Measurements from ENCODE around the gene NOL9. TPM values are rescaled to one million over a fixed set of nuclear protein-coding genes. Genes with fewer than 3 reads are reported as not detected.

The NOL9 gene
- total RNA-seq, 4 donors from 2014 or later, result 13.1 to 35.9 (median 23.3) TPM

DNA sequence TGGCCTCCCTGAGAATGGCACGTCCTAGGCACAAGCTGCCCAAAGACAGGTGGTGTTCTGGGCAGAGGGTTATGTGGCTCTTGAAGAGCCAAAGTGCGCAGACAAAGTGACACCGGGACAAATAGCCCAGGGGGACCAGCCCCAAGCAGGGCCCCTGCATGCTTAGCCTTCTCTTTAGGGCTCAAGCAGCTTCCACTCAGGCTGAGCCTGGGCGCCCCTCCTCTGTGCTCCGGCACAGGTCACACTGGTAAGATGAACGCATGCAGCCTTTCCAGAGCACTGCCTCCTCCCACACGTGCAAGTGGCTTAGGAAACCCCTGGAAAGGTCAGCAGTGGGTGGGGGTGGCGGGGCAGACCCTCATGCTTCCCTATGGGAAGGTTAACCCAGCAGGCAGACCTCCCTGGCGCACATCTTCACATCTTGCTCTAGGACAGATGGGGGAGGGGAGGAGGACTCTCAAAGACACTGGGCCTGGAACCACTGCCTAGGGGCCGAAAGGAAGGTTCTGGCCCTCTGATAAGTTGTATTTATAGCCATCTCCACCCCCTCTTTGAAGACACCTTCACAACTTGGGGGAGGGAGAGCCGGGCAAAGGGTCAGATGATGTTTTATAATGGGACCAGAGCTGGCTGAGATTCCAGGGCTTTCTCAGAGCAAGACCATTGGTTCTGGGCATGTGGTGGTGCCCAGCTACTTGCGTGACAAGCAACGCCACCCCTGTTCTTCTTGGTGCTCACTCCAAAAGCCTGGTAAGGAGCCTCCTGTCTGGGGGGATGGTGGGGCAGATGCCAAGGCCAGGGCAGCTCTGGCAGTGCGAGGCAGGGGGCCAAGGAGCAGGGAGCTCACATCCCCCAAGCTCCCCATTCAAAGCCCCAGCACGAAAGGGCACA lies 42.8 kb upstream of the NOL9 start:
- 75 to 80% methylated on average over 14 to 15 of the region's 15 CpGs for WGBS, 2 donors
- H3K4me3 ChIP-seq (ENCODE audit: low read depth, poor library complexity, severe bottlenecking), result no peak overlapping the region
- TF ChIP-seq, protein P1, sequence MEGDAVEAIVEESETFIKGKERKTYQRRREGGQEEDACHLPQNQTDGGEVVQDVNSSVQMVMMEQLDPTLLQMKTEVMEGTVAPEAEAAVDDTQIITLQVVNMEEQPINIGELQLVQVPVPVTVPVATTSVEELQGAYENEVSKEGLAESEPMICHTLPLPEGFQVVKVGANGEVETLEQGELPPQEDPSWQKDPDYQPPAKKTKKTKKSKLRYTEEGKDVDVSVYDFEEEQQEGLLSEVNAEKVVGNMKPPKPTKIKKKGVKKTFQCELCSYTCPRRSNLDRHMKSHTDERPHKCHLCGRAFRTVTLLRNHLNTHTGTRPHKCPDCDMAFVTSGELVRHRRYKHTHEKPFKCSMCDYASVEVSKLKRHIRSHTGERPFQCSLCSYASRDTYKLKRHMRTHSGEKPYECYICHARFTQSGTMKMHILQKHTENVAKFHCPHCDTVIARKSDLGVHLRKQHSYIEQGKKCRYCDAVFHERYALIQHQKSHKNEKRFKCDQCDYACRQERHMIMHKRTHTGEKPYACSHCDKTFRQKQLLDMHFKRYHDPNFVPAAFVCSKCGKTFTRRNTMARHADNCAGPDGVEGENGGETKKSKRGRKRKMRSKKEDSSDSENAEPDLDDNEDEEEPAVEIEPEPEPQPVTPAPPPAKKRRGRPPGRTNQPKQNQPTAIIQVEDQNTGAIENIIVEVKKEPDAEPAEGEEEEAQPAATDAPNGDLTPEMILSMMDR (IDR thresholded peaks at IDR 0.05), result no peak
- TF ChIP-seq POLR2A (IDR thresholded peaks at IDR 0.05), result no peak
- DNase-seq (ENCODE audit: low spot score in 2 of 2), result no peak
- intact Hi-C loops (cut with DNase I; ENCODE audit: low total_unique reads), result no loop called here

- 52 to 54% methylated on average over 7 of the region's 7 CpGs for WGBS, 2 donors
- DNase-seq (ENCODE audit: low spot score in 2 of 2), result no peak
- intact Hi-C loops (cut with DNase I; ENCODE audit: low total_unique reads), result no loop called here
- TF ChIP-seq POLR2A (IDR thresholded peaks at IDR 0.05), result no peak
- no peak overlapping the region for H3K4me3 ChIP-seq (ENCODE audit: low read depth, poor library complexity, severe bottlenecking)
Measured at GRCh38 chr1:6596351-6596750, 42.0 kb upstream of the NOL9 start.

- no peak for DNase-seq (ENCODE audit: low spot score in 2 of 2)
- intact Hi-C loops (cut with DNase I; ENCODE audit: low total_unique reads), result no loop called here
- TF ChIP-seq, protein P1 (IDR thresholded peaks at IDR 0.05), result no peak
- TF ChIP-seq POLR2A (IDR thresholded peaks at IDR 0.05), result no peak
- 85 to 89% methylated on average over 11 of the region's 11 CpGs for WGBS, 2 donors
- H3K4me3 ChIP-seq (ENCODE audit: low read depth, poor library complexity, severe bottlenecking), result no peak overlapping the region
Measured at GRCh38 chr1:6594977-6595740, 40.8 kb upstream of the NOL9 start.

- DNase-seq (ENCODE audit: low spot score in 2 of 2), result no peak
- intact Hi-C loops (cut with DNase I; ENCODE audit: low total_unique reads), result no loop called here
- no peak overlapping the region for H3K4me3 ChIP-seq (ENCODE audit: low read depth, poor library complexity, severe bottlenecking)
- 93 to 94% methylated on average over 15 of the region's 15 CpGs for WGBS, 2 donors
- TF ChIP-seq POLR2A (IDR thresholded peaks at IDR 0.05), result no peak
- TF ChIP-seq, protein P1 (IDR thresholded peaks at IDR 0.05), result no peak
Measured at GRCh38 chr1:6593810-6594209, 39.5 kb upstream of the NOL9 start.

- no peak overlapping the region for H3K4me3 ChIP-seq (ENCODE audit: low read depth, poor library complexity, severe bottlenecking)
- intact Hi-C loops (cut with DNase I; ENCODE audit: low total_unique reads), result no loop called here
- DNase-seq (ENCODE audit: low spot score in 2 of 2), result no peak
- WGBS, 2 donors, result 83 to 88% methylated on average over 27 to 38 of the region's 38 CpGs
- no peak for TF ChIP-seq POLR2A (IDR thresholded peaks at IDR 0.05)
- TF ChIP-seq, protein P1 (IDR thresholded peaks at IDR 0.05), result no peak
Measured at GRCh38 chr1:6592865-6593593, 38.7 kb upstream of the NOL9 start.
